GM06990 (cell line): ENCODE data around the gene OSM.

ENCODE experiments used
- DNase-seq: peaks from one replicate; pipeline ENCODE4 v3.0.0-alpha.2; 2011; ENCODE audit not compliant: insufficient read length; ENCODE audit errors: extremely low read depth
- H3K27me3 ChIP-seq: replicated peaks from 2 replicates; pipeline ENCODE4 v1.6.0; 2011; ENCODE audit warnings: low read length; ENCODE audit not compliant: control insufficient read depth, insufficient read depth
- H3K36me3 ChIP-seq: 2 replicates; pipeline ENCODE4 v1.5.1; 2011; ENCODE audit warnings: low read length; ENCODE audit not compliant: control insufficient read depth, insufficient read depth
- H3K4me3 ChIP-seq: replicated peaks from 2 replicates; pipeline ENCODE4 v1.5.1; 2011; ENCODE audit warnings: low read depth, mild to moderate bottlenecking, control low read depth, low read length
- TF ChIP-seq, protein P1 (sequence below): IDR thresholded peaks from 2 replicates; pipeline ENCODE4 v1.5.1; 2011; ENCODE audit warnings: low read length, control low read depth, mild to moderate bottlenecking, inconsistent platforms; ENCODE audit not compliant: insufficient read depth, poor library complexity, severe bottlenecking

The OSM gene

DNA sequence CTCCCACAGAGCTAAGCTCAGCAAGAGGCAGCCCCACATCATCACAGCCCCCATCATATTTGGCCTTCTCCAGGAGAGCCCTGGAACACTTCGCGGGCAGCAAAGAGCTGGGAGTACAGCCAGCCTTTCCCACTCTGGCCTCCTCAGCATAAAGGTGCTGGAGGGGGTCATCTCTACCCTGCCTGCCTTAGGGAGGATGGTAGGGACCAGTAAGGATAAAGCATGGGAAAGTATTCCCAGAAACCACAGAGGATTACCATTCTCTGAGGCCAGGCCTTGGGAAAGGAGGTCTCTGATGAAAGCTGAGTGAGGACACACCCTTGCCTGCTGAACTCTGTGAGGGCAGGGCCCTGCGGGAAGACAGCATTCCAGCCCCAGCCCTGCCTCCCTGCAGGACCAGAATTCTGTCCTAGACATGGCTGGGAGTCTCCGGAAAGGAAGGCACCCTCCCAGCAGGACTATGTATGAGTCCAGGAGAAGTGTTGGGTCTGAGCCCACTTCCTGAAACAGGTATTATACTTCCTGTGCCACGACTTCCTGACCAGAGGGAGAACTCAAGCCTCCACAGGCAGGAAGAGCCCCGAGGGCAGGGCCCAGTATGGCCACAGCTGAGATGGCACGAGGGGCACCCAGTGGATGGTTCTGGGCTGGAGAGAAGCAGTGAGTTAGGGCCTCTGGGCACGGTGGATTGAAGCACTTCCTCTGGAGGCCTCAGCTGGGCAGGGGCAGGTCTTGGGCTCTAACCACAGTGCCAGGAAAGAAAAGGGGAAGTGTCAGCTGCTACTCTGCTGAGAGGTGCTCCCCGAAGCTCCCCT, 35.6 kb upstream of the OSM start:
- no peak for DNase-seq
- Histone ChIP-seq H3K36me3 (peaks cover 33% of the 10 kb centered on the region), H3K27me3 (no peaks in the 10 kb centered on the region), H3K4me3 (no peak overlapping the region)
- TF ChIP-seq, protein P1, sequence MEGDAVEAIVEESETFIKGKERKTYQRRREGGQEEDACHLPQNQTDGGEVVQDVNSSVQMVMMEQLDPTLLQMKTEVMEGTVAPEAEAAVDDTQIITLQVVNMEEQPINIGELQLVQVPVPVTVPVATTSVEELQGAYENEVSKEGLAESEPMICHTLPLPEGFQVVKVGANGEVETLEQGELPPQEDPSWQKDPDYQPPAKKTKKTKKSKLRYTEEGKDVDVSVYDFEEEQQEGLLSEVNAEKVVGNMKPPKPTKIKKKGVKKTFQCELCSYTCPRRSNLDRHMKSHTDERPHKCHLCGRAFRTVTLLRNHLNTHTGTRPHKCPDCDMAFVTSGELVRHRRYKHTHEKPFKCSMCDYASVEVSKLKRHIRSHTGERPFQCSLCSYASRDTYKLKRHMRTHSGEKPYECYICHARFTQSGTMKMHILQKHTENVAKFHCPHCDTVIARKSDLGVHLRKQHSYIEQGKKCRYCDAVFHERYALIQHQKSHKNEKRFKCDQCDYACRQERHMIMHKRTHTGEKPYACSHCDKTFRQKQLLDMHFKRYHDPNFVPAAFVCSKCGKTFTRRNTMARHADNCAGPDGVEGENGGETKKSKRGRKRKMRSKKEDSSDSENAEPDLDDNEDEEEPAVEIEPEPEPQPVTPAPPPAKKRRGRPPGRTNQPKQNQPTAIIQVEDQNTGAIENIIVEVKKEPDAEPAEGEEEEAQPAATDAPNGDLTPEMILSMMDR = no peak

DNA sequence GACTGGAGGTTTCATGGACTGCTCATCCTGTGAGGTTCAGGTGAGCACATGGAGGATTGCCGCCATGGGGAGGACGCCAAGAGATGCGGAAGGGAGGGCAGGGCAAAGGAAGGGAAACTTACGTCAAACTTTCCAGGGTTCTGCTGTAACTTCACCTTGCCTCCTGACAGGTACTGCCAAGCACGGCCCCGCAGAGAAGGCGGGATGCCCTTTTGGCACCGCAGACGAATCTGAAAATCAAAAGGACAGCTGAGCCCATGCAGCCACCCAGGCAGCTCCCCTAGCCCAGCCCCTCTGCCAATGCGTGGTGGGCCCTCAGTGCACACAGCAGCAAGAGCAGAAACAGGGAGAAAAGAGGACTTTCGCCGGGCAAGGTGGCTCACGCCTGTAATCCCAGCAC, 32.7 kb upstream of the OSM start:
- H3K36me3 ChIP-seq = peaks cover 57% of the 10 kb centered on the region
- no peak for DNase-seq

DNA sequence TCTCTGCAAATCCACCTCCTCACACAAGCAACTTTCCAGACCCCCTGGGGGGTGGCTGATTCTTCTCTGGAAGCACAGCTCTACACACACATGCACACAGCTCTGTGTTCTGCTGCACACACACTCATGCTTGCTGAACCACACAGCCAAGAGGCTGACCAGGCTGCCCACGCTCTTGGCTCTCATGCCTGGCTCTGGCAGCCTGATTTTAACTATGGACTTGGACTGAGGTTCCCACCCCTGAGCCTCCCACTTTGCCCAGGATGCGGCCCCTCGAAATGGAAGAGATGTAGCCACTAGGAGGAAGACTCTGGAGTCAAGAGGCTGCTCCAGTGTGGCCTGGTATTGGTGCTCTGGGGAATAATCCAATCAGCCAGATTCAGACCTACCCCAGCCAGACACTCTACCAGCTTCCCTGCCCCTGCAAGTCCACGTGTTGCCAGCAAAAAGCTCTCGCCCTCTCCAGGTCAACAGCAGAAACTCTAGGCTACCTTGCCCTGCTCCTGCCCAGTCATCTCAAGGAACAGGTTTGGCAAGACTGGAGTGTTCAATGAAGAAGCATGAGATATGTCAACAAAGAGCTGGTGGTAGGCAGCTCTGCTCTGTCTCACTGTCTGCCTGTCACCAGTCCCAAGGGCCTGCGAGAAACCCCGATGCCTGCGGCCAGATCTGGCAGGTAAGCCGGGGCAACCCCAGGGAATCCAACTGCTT, 31.5 kb upstream of the OSM start:
- TF ChIP-seq, protein P1 = no peak
- Histone ChIP-seq H3K27me3 (no peaks in the 10 kb centered on the region), H3K4me3 (no peak overlapping the region), H3K36me3 (peaks cover 64% of the 10 kb centered on the region)
- no peak for DNase-seq

More for the DNA sequence above, 32.7 kb upstream of the OSM start:
- TF ChIP-seq, protein P1 = no peak
- H3K27me3 ChIP-seq = no peaks in the 10 kb centered on the region
- H3K4me3 ChIP-seq = no peak overlapping the region

DNA sequence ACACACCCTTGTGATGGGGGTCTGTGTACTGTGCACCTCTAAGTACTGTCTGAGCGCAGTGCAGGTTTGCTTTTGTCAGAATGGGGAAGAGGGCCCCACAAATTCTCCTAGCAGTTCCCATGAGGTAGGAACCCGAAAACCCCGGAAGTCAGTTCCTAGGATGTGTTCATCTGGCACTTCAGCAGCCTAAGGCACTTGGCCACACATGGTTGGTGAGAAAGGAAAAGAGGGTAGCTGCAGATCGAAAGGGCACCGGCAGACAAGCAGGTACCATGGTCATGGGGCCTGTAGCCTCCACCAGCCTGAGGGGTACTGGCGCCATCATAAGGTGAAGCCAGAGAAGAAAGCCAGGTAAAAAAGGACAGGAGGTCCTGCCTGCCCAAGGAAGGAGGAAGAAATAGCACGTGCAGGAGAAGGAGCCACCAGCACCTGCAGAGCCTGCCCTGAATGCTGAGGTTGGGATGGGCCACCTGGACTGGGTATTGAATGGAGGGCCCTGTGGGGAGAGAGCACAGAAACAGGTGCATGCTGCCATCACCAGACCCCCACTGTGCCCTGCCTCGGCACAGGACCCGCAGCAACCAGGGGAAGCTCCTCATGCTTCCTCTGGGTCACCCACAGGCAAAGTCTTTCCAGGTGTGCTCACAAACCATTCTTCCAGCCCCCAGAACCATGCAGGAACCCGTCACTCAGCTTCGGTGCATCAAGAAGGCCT, 30.8 kb upstream of the OSM start:
- TF ChIP-seq, protein P1 = no peak
- Histone ChIP-seq H3K4me3 (no peak overlapping the region), H3K36me3 (peaks cover 71% of the 10 kb centered on the region)

DNA sequence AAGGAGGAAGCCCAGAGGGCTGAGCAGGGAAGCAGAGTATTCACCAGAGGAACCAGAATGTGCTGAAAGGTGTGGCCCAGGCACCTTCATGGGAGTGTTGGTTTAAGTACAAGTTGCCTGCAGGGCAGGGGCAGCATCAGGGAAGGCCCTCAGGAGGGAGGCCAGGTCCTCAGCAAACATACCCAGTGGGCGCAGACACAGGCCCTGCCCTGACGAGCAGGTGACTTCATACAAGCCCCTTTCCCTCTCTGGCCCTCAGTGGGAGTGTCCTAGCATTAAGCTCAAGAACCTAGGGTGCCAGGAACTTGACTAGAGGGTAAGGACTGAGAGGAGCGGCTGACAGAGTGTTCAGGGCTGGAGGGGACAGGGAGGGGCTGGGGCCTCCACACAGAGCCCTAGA, 30.2 kb upstream of the OSM start:
- TF ChIP-seq, protein P1 = no peak
- H3K36me3 ChIP-seq = peaks cover 70% of the 10 kb centered on the region

More for the DNA sequence above, 30.8 kb upstream of the OSM start:
- DNase-seq = no peak
- H3K27me3 ChIP-seq = no peaks in the 10 kb centered on the region

More for the DNA sequence above, 30.2 kb upstream of the OSM start:
- DNase-seq = no peak
- H3K27me3 ChIP-seq = no peaks in the 10 kb centered on the region
- no peak overlapping the region for H3K4me3 ChIP-seq
